IPS DF 4.7 (cell line): ENCODE results near the gene AP3S1.
A peak's percentile ranks its signal among the peaks of the same experiment; 100 is the strongest.
"Not testable (repeated sequence)": the region's sequence is repeated elsewhere in the genome, so short reads cannot be mapped to it uniquely, and the experiment has no call there.

Experiments used
- DNase-seq: peaks from one replicate; pipeline ENCODE4 v3.0.0-alpha.2; 2013; ENCODE audit warnings: low spot score; ENCODE audit errors: extremely low read depth

Gene AP3S1

GRCh38 chr5:115841382-115842088 is at the start of gene AP3S1, which contains the start of gene ATG12:
Gene AP3S1 (plus strand): TSS chr5:115841935. CDS start chr5:115842038, 103 bp downstream.
Gene ATG12 (minus strand): TSS chr5:115841565. CDS start chr5:115841552, 13 bp downstream.
- peak; percentile 72 for DNase-seq

DNA sequence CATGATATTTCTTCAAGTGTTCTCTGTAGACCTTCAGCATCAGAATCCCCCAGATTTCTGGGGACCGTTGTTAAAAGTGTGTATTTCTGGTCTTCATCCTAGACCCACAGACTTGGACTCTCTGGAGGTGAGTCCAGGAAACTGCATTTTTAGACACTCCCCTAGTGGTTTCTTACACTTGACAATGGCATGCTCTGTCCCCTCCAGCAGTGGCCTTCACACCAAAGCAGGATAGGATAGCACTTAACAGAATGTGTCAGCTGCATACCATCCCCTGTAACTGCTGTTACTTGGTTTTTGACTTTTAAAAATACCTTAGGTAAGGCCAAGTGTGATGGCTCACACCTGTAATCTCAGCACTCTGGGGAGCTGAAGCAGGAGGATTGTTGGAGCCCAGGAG is 46.0 kb upstream of the AP3S1 start:
- DNase-seq, result no peak

GRCh38 chr5:115796656-115797055 is 45.1 kb upstream of the AP3S1 start:
- no peak for DNase-seq

- DNase-seq, result no peak
Measured at GRCh38 chr5:115798252-115798651, 43.5 kb upstream of the AP3S1 start.

DNA sequence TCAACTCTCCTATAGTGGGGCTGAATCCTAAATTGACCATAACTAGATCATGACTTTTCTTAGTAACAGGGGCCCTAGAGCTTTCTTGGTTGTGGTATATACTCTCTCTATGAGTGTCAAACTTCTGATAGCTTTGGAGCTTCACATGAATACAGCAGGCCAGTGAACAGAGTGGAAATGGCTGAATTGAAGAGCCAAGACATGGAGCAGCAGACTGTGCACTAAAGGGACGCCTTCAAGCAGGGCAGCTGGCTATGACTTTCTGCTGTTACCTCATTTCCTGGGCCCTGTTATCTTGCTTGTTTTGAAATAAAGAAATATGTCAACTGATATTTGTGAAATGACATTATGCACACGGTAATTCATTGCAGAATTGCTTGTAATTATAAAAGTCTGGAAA is 41.6 kb upstream of the AP3S1 start:
- DNase-seq, result no peak

DNA sequence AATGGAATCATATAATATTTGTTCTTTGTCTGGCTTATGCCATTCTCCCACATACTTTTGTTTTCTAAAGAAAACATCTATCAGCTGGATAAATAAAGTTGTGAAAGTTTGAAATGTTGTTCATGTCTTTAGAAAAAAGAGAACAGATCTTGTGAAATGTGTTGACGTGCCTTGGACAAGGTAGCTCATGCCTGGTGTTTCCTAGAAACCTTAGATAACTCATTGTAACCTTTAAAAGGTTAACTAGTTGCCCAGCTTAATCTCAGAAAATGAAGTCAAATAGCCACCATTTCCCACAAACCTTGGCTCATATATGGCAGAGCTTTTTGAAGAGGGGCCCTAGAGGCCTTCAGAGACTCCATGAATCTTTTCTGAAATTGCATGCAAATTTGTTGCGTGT is 40.6 kb upstream of the AP3S1 start:
- DNase-seq, result no peak

- DNase-seq, result no peak
Measured at GRCh38 chr5:115801984-115802383, 39.8 kb upstream of the AP3S1 start.

DNA sequence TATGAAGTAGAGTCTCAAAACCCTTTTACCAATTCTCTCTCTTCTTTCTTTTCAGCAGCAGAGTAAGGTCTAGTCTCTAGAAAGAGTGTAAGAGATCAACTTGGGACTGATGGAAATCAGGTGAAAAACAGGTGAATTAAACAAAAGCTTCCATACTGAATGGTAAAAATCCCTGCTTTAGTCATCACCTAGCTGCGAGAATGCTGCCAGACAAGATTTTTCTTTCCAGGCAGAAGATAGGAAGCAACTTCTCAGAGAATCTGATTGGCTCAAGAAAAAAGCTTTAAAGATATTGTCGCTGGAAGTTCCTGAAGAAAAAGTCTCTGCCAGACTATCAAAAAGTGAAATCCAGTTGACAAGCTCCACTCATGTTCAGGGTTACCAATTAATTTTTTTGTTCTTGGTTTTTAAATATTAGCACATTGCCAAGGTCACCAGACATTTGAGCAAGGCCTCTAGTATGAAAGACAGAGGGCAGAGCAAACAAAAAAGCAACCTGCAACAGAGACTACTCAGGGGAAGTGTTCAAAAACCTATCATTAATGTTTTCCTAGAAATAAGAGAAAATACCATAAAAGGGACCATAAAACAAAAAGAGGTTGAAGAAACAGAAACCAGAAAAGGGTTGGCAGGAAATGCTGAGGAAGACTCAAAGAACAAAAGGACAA is 34.6 kb upstream of the AP3S1 start:
- no peak for DNase-seq

DNA sequence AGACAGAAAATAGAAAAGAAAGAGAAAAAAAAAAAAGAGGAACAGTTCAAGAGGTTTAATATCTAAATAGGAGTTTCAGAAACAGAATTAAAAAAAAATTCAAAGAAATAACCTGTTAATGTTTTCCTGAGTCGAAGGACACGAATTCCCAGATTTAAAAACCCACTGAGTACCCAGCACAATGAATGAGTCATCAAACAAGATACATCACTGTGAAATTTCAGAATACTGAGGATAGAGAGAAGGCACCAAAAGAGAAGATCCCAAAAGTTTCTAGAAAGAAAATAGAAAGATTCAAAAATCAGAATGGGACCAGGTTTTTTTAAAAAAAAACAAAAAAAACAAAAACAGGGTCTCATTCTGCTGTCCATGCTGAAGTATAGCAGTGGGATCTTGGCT is 34.1 kb upstream of the AP3S1 start:
- no peak for DNase-seq

- DNase-seq, result not testable (repeated sequence)
Measured at GRCh38 chr5:115808066-115808465, 33.7 kb upstream of the AP3S1 start.

DNA sequence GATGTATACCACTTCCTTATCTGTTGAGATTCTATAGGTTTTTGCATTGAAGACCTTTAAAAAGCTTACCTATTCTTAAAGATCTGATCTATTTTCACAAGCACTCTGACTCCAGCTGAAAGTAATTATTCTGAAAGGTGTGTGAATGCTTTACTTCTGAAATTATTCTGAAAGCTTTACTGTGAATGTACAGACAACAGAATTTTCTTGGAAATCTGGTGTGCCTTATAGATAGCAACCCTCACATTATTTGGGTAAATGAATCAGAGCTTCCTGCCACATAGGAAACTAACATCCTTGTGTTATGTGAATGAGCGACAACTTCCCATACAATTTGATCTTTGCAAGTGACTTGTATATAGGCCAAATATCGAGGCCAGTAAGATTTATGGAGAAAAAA is 31.8 kb upstream of the AP3S1 start:
- no peak for DNase-seq

- no peak for DNase-seq
Measured at GRCh38 chr5:115810761-115811160, 31.0 kb upstream of the AP3S1 start.

- DNase-seq, result no peak
Measured at GRCh38 chr5:115811406-115811805, 30.3 kb upstream of the AP3S1 start.

- no peak for DNase-seq
Measured at GRCh38 chr5:115812372-115812771, 29.4 kb upstream of the AP3S1 start.

DNA sequence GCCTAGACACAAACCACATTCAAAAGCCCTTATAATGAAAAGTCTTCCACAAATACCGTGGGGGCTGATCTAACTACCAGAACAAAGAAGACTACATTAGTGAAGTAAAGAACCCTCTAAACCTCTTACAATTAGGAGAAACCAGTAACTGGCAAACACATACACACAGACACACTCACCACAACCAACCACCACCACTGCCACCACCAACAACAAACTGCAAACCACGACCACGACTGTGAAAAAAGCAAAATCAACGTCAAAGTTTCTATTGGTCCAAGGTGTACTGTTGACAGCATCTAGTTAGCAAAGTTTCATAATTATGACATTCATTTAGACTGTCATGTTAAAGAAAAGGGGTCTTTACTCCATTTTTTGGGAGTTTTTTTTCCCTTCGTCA is 28.0 kb upstream of the AP3S1 start:
- no peak for DNase-seq

GRCh38 chr5:115815006-115815692 is 26.6 kb upstream of the AP3S1 start:
- DNase-seq, result no peak

DNA sequence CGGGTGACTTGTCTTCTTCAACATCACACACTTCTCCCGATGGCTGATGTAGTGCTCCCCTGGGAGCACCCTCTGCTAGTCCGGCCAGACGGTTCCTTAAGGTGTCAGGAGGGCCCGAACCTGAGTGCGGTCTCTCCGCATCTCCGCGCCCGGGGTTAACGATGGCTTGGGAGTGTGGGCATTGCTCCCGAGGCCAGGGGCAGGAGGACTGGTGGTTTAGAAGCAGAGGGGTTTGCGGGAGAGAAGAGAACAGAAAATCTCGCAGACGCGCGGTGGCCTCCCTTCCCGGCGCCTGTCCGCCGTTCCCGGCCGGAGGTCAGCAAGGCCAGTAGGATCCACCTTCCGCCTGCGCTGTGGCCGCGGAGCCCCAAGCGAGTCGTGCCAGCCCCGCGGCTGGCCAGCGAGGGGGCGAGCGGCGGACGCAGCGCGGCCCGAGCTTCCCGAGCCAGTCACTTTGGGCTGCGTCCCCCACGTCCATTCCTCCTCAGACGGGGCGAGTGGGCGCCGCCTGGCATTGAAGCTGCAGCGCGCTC is 26.0 kb upstream of the AP3S1 start:
- no peak for DNase-seq

DNA sequence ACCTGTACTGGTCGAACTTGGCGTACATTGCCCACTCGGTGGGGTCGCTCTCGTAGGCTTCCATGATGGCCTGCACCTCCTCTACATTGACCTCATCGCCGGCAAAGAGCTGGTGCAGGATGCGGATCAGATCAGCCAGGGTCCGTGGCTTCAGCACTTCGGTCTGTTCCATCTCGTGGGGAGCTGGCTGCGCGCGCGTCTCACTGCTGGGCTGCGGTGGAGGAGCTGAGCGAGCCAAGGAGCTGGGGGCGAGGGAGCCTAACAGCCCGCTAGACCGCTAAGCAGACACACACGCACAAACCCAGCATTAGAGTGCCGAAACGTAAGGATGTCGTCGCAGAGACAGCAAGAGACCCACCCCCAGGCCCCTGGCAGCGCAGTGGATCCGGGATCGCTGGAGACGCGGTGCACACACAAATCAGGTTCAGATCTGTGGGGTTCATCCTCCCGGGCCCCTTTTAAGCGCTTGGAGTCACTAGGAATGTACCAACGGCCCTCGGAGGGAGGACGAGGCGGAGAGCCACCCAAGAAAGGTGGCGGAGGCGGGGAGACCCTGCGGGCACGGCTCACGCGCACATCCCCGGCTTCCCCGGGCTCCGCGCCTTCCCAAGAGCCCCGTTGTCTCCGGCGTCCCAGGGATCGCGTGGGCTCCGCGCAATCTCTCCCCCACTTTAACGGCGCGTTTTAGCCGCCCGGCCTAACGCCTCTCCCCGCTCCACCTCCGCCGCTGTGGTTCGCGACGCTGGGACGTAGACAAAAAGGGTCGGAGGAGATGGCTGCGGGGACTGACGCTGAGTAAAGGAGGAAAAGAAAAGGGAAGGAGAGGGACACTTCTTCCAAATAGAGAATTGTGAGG is 25.3 kb upstream of the AP3S1 start, which contains the start of gene CDO1:
CDO1 (minus strand) TSS at position 434 of the 856 bp plus-strand sequence; CDS start at position 172, 262 bp downstream.
- DNase-seq, result no peak

- no peak for DNase-seq
Measured at GRCh38 chr5:115817386-115817785, 24.3 kb upstream of the AP3S1 start.

DNA sequence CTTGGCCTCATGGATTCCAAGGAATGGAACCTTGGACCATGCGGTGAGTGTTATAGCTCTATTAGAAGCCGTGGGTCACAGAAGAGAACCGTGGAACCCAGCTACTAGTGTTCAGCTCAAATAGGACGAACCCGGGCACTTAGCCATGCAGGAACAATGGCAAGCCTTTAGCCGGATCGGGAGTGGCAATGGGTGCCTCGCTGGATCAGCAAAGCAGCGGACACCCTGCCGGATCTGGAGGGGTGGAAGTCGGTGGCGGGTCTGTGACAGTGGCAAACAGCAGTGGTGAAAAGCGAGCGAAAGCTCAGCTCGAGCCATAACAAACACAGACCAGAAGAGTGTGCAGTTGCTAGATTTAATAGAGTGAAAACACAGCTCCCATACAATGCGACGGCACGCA is 22.9 kb upstream of the AP3S1 start:
- DNase-seq, result no peak

DNA sequence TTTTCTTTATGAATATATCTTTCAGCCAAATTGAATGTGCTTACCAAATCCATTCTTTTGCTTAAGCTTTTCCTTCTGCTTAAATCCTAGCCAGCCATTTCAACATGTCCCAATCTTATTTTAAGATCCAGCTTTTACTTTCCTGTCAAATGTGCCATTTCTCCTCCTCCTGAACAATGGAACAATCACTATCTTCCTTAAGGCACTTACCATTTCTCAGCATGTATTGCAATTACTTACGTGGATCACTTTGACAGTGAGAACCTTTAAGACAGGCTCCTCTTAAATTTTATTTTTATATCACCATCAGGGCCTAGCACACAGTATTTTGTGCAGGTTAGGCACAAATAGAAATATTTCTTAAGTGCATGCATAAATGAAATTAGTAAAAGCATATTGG is 20.9 kb upstream of the AP3S1 start:
- no peak for DNase-seq
